Mucosa of stomach (tissue), 1 donor: ENCODE data around the gene ADCY1.

Experiments used
- H3K27me3 ChIP-seq: one replicate; pipeline ENCODE4 v1.7.0; 2013; ENCODE audit warnings: mild to moderate bottlenecking, low read length; ENCODE audit not compliant: control insufficient read depth, insufficient read depth
- H3K36me3 ChIP-seq: one replicate; pipeline ENCODE4 v1.7.0; 2013; ENCODE audit warnings: low read length; ENCODE audit not compliant: control insufficient read depth, insufficient read depth
- H3K4me1 ChIP-seq: one replicate; pipeline ENCODE4 v1.7.0; 2013; ENCODE audit warnings: mild to moderate bottlenecking, low read length; ENCODE audit not compliant: control insufficient read depth, insufficient read depth
- H3K4me3 ChIP-seq: one replicate; pipeline ENCODE4 v1.7.0; 2013; ENCODE audit warnings: low read length
- H3K9ac ChIP-seq: one replicate; pipeline ENCODE4 v1.7.0; 2013; ENCODE audit warnings: mild to moderate bottlenecking, low read length, moderate library complexity
- H3K9me3 ChIP-seq: one replicate; pipeline ENCODE4 v1.7.0; 2013; ENCODE audit warnings: mild to moderate bottlenecking, low read length, moderate library complexity; ENCODE audit not compliant: control insufficient read depth
- donor health status: Pancreatic carcinoma.

ADCY1 gene

DNA sequence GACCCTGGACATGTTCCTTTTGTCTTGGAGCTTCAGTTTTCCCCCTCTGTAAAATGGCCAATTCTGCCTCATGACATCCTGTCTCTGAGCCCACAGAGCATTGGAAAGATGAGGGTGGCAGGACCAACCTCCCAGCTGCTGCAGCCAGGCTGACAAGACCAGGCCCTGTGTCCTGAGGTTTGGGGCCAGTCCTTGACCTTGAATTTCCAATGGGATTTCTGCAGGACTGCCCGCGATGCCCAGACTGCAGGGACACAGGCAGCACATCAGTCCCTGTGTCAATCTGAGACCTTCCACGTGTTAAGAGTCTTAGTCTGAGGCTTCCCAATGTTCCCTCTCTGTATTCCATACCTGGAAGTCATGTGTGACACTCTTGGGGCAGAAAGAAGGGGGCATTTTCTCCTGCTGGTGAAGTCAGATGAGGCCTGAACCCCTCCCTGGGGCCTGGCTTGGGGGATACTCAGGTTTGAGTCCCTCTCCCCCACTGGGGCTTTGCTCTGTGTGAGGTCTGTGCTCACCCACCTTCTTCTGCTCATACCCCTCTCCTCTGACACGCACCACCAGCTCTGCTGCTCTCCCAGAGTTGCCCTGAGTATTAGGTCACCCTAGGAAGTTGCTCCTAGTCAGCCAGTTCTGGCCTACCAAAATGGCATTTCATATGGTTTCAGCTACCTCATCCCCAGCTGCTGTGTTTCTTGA is 79.2 kb downstream of the ADCY1 start:
- no peak overlapping the region for H3K9ac ChIP-seq
- no peaks in the 10 kb centered on the region for H3K36me3 ChIP-seq
- H3K9me3 ChIP-seq, result no peaks in the 10 kb centered on the region
- H3K4me3 ChIP-seq, result no peak overlapping the region
- H3K4me1 ChIP-seq, result no peaks in the 10 kb centered on the region
- no peaks in the 10 kb centered on the region for H3K27me3 ChIP-seq

DNA sequence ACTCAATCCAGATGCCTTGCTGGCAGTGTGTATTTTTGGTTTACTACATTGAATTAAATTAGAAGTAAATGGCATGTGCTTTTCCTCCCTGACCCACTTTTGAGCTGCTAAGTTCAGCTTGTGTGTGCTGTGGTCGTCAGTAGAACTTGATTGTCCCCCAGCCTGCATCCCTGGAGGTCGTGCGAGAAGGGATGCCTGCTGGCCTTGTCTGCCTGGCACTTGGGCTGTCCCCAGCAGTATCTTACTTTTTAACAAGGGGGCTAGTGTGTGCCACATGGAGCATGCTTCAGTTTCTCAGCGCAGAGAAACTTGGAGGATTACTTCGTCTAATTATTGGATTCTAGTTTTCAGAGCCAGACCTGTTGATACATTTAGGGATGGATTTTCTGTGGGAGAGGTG is 80.2 kb downstream of the ADCY1 start:
- H3K27me3 ChIP-seq, result no peaks in the 10 kb centered on the region
- H3K9ac ChIP-seq, result no peak overlapping the region
- no peak overlapping the region for H3K4me3 ChIP-seq
- no peaks in the 10 kb centered on the region for H3K9me3 ChIP-seq
- H3K4me1 ChIP-seq, result no peaks in the 10 kb centered on the region
- no peaks in the 10 kb centered on the region for H3K36me3 ChIP-seq

DNA sequence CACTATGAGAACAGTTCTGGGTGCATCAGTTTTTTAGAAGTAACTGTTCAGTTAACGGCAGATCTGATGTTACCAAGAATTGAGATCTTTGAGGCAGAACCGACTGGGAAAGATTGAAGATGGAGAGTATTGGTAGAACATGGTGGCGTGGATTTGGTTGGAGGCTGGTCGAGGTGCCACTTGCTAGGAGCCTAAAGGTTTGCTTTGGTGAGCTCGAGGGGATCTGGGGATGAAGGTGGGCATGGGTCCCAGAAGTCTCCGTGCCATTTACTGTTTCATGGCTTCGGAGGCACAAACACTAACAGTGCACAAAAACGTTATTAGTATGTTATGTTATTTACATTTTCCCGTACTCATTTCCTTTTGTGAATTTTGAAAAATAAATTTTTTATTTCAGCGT is 81.4 kb downstream of the ADCY1 start:
- no peaks in the 10 kb centered on the region for H3K36me3 ChIP-seq
- no peaks in the 10 kb centered on the region for H3K4me1 ChIP-seq
- no peak overlapping the region for H3K9ac ChIP-seq
- H3K9me3 ChIP-seq, result no peaks in the 10 kb centered on the region
- H3K4me3 ChIP-seq, result no peak overlapping the region
- H3K27me3 ChIP-seq, result no peaks in the 10 kb centered on the region

DNA sequence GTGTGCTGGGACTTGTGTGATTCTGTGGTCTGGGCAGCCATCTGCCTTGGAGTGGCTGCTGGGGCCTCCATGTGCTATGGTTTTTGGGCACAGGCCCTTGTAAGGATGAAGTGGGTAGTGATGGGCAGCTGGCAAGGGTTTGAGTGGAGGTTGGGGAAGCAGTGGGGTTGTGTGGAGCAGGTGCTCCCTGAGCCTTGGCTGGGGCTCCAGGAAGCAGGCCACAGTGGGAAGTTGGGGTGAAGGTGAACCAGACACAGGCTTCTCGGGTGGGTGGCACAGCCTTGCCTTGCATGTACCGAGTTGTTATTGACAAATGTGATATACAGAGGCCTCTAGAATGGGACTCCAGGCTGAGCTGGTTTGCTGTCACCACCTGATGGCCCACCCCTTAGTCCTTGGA is 82.3 kb downstream of the ADCY1 start:
- H3K27me3 ChIP-seq, result no peaks in the 10 kb centered on the region
- no peak overlapping the region for H3K4me3 ChIP-seq

DNA sequence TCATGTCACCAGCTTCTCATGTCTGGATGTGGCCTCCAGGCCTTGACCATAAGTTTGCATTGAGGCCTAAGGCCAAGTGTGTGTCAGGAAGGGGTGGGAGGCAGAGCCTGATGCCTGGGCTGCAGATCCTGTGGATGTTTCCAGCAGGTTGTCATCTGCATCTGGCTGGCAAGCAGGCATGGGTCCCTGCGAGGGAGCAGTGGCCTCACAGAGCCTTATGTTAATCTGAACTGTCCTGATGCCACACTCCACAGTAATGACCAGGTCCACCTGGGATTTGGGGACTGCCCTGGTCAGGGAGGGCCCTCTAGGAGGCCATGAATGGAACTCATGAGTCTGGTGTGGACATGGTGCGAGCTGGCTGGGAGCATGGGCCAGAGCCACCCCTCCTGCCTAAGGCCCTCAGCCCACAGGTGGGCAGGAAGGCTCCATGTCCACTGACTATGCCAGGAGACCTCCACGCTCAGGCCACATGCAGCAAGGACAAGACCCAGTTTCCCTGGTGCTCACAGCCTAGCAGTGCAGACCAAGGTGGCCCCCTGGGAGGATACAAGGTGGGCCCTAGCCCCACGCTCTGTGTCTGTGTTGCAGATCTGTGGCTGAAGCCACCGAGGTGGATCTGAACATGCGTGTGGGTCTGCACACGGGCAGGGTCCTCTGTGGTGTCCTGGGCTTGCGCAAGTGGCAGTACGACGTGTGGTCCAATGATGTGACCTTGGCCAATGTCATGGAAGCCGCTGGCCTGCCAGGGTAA is 83.1 kb downstream of the ADCY1 start:
- H3K9ac ChIP-seq, result no peak overlapping the region
- no peaks in the 10 kb centered on the region for H3K36me3 ChIP-seq
- H3K4me3 ChIP-seq, result no peak overlapping the region
- no peaks in the 10 kb centered on the region for H3K9me3 ChIP-seq
- H3K4me1 ChIP-seq, result no peaks in the 10 kb centered on the region
- H3K27me3 ChIP-seq, result no peaks in the 10 kb centered on the region

More for the DNA sequence above, 82.3 kb downstream of the ADCY1 start:
- Histone ChIP-seq H3K4me1 (no peaks in the 10 kb centered on the region), H3K9ac (no peak overlapping the region), H3K9me3 (no peaks in the 10 kb centered on the region), H3K36me3 (no peaks in the 10 kb centered on the region)

DNA sequence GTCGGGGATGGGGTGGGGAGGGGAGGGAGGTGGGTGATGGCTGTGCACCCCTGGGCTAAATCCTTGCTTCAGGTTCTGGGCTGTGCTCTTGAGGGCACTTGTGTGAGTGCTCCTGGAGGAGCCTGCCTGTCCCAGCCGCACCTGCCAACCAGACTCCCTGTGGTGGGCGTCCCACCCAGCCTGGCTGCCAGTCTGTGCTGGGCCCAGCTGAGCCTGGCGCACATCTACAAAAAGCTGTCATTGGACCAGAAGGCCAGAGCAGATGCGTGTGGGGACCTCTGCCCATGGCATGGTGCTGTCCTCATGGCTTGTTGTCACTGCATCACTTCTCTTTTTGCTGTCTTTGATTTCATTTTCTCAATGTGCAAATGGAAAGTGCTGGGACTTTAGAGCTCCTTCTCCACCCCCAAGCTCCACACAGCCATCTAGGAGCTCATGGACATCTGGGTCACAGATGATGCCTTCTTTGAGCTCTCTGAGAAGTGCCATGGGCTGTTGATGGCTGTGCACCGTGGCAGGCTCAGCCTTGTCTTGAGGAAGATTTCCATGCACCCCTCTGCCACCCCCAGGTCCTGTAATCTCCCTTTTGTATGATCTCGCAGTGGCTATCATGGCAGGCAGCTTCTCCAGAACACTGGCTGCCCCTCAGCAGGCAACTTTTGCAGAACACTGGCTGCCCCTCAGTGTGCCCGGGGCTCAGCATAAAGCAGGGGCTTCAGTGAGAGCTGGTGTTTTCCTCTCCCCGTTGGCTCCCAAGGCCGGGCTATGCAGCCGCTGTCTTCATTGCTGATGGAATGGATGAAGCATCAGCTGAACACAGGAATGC is 83.9 kb downstream of the ADCY1 start:
- H3K4me1 ChIP-seq, result no peaks in the 10 kb centered on the region
- H3K27me3 ChIP-seq, result no peaks in the 10 kb centered on the region
- no peak overlapping the region for H3K4me3 ChIP-seq
- no peaks in the 10 kb centered on the region for H3K9me3 ChIP-seq
- no peak overlapping the region for H3K9ac ChIP-seq
- H3K36me3 ChIP-seq, result no peaks in the 10 kb centered on the region

DNA sequence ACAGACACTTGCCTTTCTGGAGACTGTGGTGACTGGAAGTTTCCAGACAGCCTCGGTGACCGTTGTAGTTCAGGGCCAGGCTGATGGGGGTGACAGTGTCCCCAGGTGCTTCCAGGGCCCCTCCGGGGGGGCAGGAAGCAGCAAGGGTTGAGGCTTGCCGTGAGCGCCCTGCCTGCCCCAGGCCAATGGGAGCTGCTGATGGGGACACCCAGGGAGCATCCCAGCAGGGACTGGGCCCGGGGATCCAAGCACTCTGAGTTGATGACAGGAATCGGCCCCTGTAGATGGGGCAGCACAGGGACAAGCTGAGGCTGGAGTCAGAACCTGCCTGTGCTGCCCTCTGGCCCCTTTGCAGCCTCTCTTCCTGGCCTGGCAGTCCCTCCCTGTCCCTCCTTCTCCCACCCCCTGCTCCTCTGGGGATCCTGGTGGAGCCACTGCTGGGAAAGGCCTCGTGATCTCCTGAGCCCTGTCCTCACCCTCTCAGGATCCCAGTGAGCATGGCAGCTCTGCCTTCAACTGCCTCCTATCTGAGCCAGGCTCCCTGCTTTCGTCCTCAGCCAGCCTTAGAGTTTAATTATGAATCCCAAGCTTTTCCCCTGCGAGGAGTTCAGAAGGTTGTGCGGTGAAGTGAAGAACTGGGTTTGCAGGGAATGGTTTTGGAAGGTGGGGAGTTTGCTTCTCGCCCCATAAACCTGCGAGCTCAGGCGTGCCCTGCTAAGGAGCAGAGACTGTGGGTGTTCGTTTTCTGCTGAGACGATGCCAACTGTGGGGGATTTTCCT is 84.7 kb downstream of the ADCY1 start:
- Histone ChIP-seq H3K4me3 (no peak overlapping the region), H3K27me3 (no peaks in the 10 kb centered on the region), H3K9ac (no peak overlapping the region), H3K36me3 (no peaks in the 10 kb centered on the region), H3K9me3 (no peaks in the 10 kb centered on the region), H3K4me1 (no peaks in the 10 kb centered on the region)

DNA sequence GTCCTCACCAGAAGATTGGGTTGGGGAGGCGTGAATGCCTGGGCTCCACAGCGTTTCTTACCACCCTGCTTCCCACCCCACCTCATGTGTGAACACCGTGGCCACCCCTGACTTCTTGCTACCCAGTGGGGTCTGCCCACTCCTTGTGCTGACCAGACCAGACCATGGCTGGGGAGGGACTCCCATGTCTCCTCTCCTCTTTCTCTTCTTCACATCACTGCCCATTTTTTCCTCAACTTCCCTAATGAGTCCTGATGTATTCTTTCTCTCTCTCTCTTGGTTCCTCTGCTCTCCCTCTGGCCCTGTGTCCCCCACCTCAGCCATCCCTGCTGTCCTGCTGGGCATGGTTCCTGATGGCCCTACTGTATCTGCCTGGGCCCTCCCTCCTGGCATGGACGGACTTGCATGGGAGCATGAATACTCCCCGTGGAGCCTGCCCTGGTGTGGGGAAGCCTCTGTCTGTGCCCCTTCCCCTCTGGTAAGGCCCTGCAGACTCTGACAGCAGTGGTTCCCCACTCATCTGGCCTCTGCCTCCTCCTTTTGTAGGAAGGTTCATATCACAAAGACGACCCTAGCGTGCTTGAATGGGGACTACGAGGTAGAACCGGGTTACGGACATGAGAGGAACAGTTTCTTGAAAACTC is 85.5 kb downstream of the ADCY1 start:
- no peaks in the 10 kb centered on the region for H3K9me3 ChIP-seq
- H3K27me3 ChIP-seq, result no peaks in the 10 kb centered on the region
- H3K36me3 ChIP-seq, result no peaks in the 10 kb centered on the region
- H3K4me1 ChIP-seq, result no peaks in the 10 kb centered on the region
- H3K9ac ChIP-seq, result no peak overlapping the region
- no peak overlapping the region for H3K4me3 ChIP-seq

DNA sequence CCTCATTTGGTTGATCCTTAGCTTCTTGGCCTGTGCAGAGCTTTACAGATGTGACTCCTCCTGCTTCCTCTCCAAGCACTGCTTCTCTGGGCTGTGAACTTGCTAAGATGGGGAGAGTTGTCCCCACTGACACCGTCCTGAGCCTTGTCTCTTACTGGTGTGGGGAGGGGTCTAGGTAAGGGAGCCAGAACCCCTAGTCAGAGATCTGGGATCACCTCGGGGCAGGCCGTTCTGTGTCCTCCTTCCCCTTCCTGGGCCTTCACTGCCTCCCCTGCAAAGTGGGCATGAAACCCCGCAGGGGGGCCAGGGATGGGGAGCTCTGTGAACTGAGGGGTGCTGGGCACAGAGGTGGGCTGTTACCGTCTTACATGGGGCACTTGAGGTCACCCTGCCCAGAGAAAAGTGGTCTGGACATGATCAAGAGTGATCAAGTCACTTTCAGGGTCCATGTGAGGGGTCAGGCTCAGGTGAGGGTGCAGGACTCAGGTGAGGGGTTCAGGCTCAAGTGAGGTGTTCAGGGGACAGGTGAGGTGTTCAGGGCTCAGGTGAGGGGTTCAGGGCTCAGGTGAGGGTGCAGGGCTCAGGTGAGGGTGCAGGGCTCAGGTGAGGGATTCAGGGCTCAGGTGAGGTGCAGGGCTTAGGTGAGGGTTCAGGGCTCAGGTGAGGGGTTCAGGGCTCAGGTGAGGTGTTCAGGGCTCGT is 86.2 kb downstream of the ADCY1 start:
- no peaks in the 10 kb centered on the region for H3K9me3 ChIP-seq
- H3K4me3 ChIP-seq, result no peak overlapping the region
- peaks cover 1% of the 10 kb centered on the region for H3K4me1 ChIP-seq
- H3K9ac ChIP-seq, result no peak overlapping the region
- H3K27me3 ChIP-seq, result no peaks in the 10 kb centered on the region
- no peaks in the 10 kb centered on the region for H3K36me3 ChIP-seq

DNA sequence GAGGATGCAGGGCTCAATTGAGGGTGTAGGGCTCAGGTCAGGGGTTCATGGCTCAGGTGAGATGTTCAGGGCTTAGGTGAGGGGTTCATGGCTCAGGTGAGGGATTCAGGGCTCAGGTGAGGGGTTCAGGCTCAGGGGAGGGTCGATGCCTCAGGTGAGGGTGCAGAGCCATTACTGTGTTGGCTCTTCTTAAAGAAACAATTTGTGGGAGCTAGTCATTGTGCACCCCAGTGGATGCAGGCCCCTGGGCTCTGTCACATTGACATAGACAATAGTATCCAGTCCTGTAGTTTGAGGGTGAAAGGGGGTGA is 86.7 kb downstream of the ADCY1 start:
- Histone ChIP-seq H3K9me3 (no peaks in the 10 kb centered on the region), H3K27me3 (no peaks in the 10 kb centered on the region), H3K9ac (no peak overlapping the region), H3K4me3 (no peak overlapping the region), H3K36me3 (no peaks in the 10 kb centered on the region), H3K4me1 (peaks cover 3% of the 10 kb centered on the region)
